DMS 273 treated with DMSO at 0.1 percent for 48 hours (cell line): ENCODE measurements around the gene SGCA.

ENCODE experiments used
- DNase-seq: peaks from one replicate; lab custom pipeline; 2025; lab: John Stamatoyannopoulos, UW

Gene SGCA

DNA sequence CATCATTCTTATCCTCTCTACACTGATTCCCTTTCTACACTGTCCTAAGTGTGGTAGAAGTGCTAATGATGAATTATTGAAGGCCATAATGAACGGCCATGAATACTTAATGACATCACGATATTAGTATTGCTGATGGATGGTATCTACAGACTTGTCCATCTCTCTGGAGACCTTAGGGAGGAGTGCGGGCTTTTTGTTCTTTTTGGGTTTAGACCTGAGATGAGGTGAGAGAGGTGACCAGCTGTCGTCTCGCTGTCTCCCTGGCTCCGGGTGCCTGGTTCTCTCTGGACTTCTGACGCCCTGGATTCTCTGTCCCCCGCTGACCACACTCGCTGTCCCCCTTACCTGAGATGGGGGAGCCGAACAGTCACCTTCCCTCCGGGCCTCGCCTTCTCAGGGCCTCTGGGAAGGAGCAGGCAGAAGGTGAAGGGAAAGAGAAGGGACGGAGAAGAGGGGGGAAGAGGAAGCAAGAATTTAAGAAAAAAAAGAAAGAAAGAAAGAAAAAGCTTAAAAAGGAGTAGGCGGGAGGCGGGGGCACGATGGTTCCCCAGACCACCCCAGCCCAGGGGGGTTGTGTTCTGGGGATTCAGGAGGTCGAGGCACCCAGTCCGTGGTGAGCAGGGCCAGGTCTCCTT lies 17.1 kb downstream of the SGCA start:
- DNase-seq, result no peak

GRCh38 chr17:50183421-50183994 lies 17.7 kb downstream of the SGCA start:
- DNase-seq, result no peak

DNA sequence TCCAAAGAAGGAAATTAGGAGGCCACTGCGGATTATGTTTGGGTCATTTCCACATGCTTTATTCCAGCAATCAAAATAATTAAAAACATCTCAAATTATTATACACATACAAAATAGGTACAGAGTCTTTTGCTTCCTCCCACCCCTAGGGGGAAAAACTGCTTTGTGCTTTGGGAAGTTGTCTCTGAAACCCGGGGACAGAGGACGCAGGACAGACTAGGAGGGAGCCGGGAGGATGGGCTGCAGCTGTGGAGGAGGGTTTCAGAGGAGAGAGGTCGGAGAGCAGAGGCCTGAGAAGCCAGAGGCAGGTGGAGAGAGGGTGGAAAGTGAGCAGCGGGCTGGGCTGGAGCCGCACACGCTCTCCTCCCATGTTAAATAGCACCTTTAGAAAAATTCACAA lies 18.3 kb downstream of the SGCA start:
- no peak for DNase-seq

GRCh38 chr17:50184611-50185398 lies 19.0 kb downstream of the SGCA start:
- DNase-seq, result no peak

- no peak for DNase-seq
Observed at GRCh38 chr17:50185631-50186471, 20.0 kb downstream of the SGCA start.

DNA sequence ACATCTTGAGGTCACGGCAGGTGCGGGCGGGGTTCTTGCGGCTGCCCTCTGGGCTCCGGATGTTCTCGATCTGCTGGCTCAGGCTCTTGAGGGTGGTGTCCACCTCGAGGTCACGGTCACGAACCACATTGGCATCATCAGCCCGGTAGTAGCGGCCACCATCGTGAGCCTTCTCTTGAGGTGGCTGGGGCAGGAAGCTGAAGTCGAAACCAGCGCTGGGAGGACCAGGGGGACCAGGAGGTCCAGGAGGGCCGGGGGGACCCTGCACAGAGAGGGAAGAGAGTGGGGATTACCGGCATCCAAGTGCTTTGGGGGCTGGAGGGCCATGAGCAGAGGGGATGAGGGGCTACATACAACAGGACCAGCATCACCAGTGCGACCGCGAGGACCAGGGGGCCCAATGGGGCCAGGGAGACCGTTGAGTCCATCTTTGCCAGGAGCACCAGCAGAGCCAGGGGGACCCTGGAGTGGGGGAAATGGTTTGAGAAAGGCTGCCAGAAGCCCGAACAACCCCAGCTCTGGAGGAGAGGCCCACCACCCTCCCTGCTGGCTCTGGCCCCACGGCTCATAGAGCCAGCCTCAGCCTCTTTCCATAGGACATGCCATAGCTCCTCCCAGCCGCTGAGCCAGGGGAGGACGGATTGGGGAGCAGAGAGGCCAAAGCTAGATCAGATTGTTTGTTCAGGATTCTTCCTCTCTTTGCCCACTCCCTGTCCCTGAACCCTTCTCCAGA lies 21.0 kb downstream of the SGCA start:
- no peak for DNase-seq

DNA sequence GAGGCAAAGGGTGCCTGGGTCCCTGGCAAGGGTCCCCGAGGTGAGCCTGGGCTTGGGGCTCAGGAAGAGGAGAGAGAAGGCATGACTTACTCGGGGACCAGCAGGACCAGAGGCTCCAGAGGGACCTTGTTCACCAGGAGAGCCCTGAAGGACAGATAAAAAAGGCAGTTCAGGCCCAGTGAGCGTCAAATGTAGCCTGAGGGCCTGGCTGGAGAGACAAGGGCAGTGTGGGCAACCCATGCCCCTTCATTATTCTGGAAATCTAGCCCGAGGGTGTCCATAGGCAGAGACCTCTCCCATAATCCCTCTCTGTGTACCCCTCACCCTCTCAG lies 21.6 kb downstream of the SGCA start:
- DNase-seq, result no peak

DNA sequence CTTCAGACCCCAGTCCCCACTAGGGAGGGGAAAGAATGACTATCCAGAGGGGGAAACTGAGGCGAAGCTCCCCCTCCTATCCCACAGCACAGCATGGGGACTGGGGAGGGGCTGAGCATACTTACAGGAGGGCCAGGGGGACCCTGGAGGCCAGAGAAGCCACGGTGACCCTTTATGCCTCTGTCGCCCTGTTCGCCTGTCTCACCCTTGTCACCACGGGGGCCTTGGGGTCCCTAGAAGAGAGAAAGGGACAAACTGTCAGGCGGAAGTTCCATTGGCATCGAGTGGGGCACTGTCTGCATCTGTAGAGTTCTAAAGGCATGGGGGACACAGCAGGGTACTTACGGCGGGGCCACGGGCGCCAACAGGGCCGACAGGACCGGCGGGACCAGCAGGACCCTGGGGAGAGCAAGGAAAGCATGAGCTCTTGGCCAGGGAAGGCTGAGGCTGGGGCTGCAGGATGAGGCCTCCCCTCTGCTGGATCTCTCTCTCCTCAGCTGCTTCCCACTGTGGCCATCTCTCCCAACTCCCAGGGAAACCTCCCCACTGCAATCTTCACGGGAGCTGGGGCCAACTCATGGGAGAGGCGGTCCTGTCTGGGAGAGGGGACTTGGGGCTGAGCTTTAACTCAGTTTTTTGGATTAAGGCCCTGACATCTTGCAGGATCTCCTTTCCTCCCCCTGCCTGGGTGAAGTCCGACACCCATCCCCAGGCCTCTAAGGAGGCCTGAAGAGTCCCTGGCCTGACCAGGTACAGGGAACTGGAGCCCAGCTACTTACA lies 22.1 kb downstream of the SGCA start:
- DNase-seq, result no peak

DNA sequence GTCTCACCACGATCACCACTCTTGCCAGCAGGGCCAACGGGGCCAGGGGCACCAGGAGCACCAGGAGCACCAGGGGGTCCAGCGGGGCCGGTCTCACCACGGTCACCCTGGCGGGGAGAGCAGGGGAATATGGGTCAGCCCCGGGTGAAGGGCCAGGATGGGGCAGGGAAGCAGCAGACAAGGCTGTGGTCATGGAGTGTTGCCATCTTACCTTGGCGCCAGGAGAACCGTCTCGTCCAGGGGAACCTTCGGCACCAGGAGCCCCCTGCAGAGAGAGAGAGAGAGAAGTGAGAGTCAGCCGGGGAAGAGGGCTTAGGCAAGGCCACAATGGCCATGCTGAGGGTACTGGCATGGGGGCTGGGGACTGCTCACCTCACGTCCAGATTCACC lies 22.7 kb downstream of the SGCA start:
- no peak for DNase-seq

DNA sequence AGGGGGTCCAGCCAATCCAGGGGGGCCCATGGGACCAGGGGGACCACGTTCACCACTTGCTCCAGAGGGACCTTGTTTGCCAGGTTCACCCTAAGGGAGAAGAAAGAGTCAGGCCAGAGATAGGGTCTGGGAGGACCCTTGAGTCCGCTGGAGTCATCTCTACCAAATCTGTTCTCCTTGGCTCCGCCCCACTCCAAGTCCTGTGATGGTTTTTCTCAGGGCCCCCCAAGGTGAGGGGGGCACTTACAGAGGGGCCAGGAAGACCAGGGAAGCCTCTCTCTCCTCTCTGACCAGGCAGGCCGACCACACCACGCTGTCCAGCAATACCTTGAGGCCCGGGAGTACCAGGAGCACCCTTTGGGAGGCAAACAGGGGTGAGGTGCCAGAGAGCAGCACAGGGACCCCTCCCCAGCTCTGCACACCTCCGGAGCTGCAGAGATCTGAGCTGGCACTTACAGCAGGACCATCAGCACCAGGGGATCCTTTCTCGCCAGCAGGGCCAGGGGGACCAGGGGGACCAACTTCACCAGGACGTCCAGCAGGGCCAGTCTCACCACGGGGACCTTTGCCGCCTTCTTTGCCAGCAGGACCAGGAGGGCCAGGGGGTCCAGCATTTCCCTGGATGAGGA lies 23.2 kb downstream of the SGCA start:
- no peak for DNase-seq

- no peak for DNase-seq
Observed at GRCh38 chr17:50189550-50190292, 23.9 kb downstream of the SGCA start.

DNA sequence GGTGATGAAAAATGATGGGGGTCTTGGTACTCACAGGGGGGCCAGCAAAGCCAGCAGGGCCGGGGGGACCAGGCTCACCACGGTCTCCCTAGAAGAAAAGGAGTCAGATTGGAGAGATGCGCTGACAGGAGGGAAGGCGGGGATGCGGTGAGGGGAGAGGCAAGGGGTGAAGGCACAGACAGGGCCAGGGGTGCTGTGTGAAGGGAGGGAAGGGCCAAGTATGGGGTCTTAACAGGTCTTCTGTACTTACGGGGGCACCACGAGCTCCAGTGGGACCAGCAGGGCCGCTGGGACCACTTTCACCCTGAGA lies 24.4 kb downstream of the SGCA start:
- no peak for DNase-seq

DNA sequence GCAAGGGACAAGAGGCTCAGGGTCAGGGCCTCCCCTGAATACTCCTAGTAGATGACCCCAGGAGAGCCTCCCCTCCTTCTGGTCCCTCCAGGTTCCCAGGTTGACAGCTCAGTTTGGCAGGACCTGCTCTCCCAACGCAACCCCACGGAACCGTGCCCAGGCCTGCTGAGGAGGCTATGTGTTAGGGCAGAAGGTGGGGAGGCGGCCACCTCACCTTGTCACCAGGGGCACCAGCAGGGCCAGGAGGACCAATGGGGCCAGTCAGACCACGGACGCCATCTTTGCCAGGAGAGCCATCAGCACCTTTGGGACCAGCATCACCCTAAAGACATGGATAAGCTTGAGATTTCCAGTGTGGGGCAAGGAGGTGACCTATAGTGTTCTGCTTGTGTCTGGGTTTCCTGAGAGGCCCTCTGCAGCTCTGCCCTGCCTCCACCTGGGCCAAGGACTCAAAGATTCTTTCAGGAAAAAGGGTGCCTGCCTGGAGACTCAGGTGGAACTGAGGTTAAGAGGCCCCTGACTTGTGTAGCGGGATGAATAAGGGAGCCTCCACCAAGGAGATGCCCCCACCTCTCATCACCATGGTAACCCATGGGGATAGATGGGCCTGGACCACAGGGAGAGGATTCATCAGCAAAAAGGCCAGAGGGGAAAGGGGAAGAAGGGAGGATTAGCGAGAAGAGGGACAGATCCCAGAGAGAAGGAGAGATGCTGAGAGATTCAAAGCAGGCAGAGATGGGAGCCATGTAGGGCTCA lies 25.0 kb downstream of the SGCA start:
- no peak for DNase-seq

DNA sequence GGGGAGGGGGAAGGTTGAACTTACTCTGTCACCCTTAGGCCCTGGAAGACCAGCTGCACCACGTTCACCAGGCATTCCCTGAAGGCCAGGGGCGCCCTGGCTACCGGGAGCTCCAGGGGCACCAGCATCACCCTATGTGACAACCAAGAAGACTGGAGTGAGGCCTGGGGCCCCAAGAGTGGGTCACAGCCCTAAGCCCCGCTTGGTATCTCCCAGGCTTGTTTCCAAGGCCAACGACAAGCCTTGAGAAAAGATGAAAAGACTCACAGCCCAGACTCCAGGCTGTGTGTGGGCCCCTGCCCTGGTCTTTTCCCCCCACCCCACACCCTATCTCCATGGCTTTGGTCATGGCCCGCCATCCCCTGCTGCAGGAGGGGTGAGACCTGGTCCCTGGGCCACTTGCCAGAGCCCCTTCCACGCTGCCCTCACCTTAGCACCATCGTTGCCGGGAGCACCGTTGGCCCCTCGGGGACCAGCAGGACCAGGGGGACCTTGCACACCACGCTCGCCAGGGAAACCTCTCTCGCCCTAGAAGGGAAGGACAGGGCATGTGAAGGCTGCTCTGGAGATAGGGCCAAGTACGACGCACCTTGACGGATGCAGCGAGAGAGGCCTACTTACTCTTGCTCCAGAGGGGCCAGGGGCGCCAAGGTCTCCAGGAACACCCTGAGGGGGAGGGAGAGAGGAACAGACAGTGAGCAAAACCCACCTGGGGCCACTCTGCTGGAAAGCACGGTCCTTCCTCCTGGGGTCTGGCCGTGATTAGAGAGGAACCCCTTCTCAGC lies 25.7 kb downstream of the SGCA start:
- DNase-seq, result no peak

- DNase-seq, result no peak
Observed at GRCh38 chr17:50192144-50192617, 26.4 kb downstream of the SGCA start.

DNA sequence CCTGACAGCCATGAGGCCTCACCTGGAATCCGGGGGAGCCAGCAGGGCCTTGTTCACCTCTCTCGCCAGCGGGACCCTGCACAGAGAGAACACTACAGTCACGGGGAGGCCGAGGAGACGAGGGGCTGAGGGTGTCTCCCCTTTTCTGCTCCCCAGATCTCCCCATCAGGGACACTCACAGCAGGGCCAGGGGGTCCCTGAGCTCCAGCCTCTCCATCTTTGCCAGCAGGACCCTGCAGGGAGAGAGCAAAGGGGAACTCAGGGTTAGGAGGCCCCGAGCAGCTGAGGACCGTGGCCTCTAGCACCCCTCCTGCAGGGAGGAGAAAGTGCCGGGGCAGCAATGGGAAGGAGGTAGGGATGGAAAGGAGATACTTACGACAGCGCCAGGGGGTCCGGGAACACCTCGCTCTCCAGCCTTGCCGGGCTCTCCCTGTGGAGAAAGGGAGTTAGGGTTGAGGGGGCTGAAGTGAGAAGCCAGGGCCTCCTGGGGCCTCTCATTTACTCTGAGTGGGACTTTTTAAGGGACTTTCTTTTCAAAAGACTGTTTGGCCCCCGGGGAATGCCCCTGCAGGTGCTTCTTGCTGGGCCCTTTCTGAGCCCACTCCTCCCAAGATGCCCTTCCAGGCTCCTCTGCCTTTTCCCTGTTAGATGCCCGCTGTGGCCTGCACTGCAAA lies 26.9 kb downstream of the SGCA start:
- no peak for DNase-seq

DNA sequence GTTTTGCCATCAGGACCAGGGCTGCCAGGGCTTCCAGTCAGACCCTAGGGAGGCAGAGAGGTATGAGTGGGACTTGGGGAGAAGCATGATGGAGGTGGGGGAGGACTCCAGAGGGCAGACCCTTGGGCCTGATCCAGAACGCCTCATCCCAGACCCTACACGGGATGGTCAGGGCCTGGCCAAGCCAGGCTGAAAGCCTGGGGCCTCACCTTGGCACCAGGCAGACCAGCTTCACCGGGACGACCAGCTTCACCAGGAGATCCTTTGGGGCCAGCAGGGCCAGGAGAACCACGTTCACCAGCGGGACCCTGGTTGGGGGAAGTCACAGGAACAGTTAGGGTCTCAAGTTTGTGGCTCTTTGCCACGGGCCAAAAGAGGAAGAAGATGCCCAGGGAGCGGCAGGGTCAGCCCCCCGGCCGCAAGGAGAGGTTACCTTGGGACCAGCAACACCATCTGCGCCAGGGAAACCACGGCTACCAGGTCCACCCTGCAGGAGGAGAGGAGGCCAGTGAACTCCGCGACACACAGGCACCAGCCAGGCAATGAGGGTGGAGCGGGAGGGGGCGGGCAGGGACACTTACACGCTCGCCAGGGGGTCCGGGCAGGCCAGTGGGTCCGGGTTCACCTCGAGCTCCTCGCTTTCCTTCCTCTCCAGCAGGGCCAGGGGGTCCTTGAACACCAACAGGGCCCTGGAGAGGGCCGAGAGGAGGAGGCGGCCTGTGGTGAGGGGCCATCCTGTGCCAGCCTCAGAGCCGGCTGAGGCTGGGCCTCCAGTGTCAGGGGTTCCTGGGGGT lies 28.5 kb downstream of the SGCA start:
- no peak for DNase-seq
